ENCODE results near the gene NRAS. TPM values are rescaled to one million over a fixed set of nuclear protein-coding genes. Genes with fewer than 3 reads are reported as not detected.
A peak's percentile ranks its signal among the peaks of the same experiment; 100 is the strongest.

NRAS gene
- total and polyA plus RNA-seq, 3 donors from 2014 or later, result 17.4 to 24.6 (median 22.8) TPM

- Histone ChIP-seq H3K4me3 (no peak overlapping the region), H3K27me3 (no peaks in the 10 kb centered on the region), H3K36me3 (ENCODE audit: low read depth, missing control alignments) (no peaks in the 10 kb centered on the region), H3K9me3 (no peaks in the 10 kb centered on the region), H3K27ac (no peak overlapping the region), H3K4me1 (no peaks in the 10 kb centered on the region)
- no peak for DNase-seq
- TF ChIP-seq POLR2A (IDR thresholded peaks at IDR 0.05), result no peak
- TF ChIP-seq CTCF (IDR thresholded peaks at IDR 0.05), result no peak
- WGBS, 2 donors, result 90 to 93% methylated on average over 1 of the region's 1 CpG
- intact Hi-C loops (cut with DNase I; ENCODE audit: low total_unique reads), result no loop called here
These were observed 40.5 kb downstream of the NRAS start for GRCh38 chr1:114676115-114676514.

- DNase-seq, result no peak
- H3K36me3 ChIP-seq (ENCODE audit: low read depth, missing control alignments), result no peaks in the 10 kb centered on the region
- no peaks in the 10 kb centered on the region for H3K4me1 ChIP-seq
- no peak overlapping the region for H3K4me3 ChIP-seq
- H3K27ac ChIP-seq, result no peak overlapping the region
- WGBS, 2 donors, result 82 to 93% methylated on average over 7 of the region's 7 CpGs
- intact Hi-C loops (cut with DNase I; ENCODE audit: low total_unique reads), result no loop called here
- H3K9me3 ChIP-seq, result no peaks in the 10 kb centered on the region
- TF ChIP-seq CTCF (IDR thresholded peaks at IDR 0.05) (no peak), POLR2A (IDR thresholded peaks at IDR 0.05) (no peak)
- H3K27me3 ChIP-seq, result no peaks in the 10 kb centered on the region
These were observed 44.7 kb downstream of the NRAS start for GRCh38 chr1:114671939-114672275.

- DNase-seq, result no peak
These were observed 45.3 kb downstream of the NRAS start for GRCh38 chr1:114671011-114671938.

GRCh38 chr1:114670083-114671010 is 46.2 kb downstream of the NRAS start:
- intact Hi-C loops (cut with DNase I; ENCODE audit: low total_unique reads), result no loop called here

More at GRCh38 chr1:114671011-114671938, 45.3 kb downstream of the NRAS start:
- 59 to 66% methylated on average over 9 of the region's 9 CpGs for WGBS, 2 donors
- TF ChIP-seq POLR2A (IDR thresholded peaks at IDR 0.05) (no peak), CTCF (IDR thresholded peaks at IDR 0.05) (no peak)
- intact Hi-C loops (cut with DNase I; ENCODE audit: low total_unique reads), result no loop called here
- no peaks in the 10 kb centered on the region for H3K9me3 ChIP-seq
- peak overlapping the region in 1 of 2 donors; percentile 81 for H3K4me3 ChIP-seq
- H3K27me3 ChIP-seq, result no peaks in the 10 kb centered on the region
- no peaks in the 10 kb centered on the region for H3K4me1 ChIP-seq
- H3K27ac ChIP-seq, result no peak overlapping the region
- no peaks in the 10 kb centered on the region for H3K36me3 ChIP-seq (ENCODE audit: low read depth, missing control alignments)

More at GRCh38 chr1:114670083-114671010, 46.2 kb downstream of the NRAS start:
- no peaks in the 10 kb centered on the region for H3K9me3 ChIP-seq
- no peaks in the 10 kb centered on the region for H3K4me1 ChIP-seq
- TF ChIP-seq CTCF (IDR thresholded peaks at IDR 0.05) (peak; percentile 13 to 41 (median 39)), POLR2A (IDR thresholded peaks at IDR 0.05) (no peak)
- peak; percentile 97 for DNase-seq
- no peaks in the 10 kb centered on the region for H3K36me3 ChIP-seq (ENCODE audit: low read depth, missing control alignments)
- H3K27ac ChIP-seq, result peak overlapping the region; percentile 62 to 71
- 5 to 13% methylated on average over 10 to 43 of the region's 45 CpGs for WGBS, 2 donors
- peak overlapping the region; percentile 81 to 82 for H3K4me3 ChIP-seq
- H3K27me3 ChIP-seq, result no peaks in the 10 kb centered on the region

All from testis (tissue), 3 donors.